H9 (cell line): Measurements from ENCODE around the gene COPG1. TPM values are rescaled to one million over a fixed set of nuclear protein-coding genes. Genes with fewer than 3 reads are reported as not detected.

Experiments used
- DNase-seq: peaks from one replicate; pipeline ENCODE4 v3.0.0-alpha.2; 2017
- H2AFZ ChIP-seq: one replicate; pipeline ENCODE4 v1.6.1; 2013; ENCODE audit warnings: mild to moderate bottlenecking, low read length, control low read depth, moderate library complexity
- H2AK5ac ChIP-seq: 2 replicates; pipeline ENCODE4 v1.6.1; 2013; ENCODE audit warnings: low read length, control low read depth, mixed read lengths; ENCODE audit not compliant: insufficient read length
- H2BK120ac ChIP-seq: one replicate; pipeline ENCODE4 v1.6.1; 2013; ENCODE audit warnings: low read depth, mild to moderate bottlenecking, low read length, control low read depth, inconsistent platforms; ENCODE audit not compliant: poor library complexity, severe bottlenecking
- H2BK12ac ChIP-seq: 2 replicates; pipeline ENCODE4 v1.6.1; 2013; ENCODE audit warnings: low read length, control low read depth, mixed read lengths, low read depth; ENCODE audit not compliant: insufficient read length
- H2BK15ac ChIP-seq: 2 replicates; pipeline ENCODE4 v1.6.1; 2013; ENCODE audit warnings: low read depth, low read length, control low read depth
- H2BK20ac ChIP-seq: one replicate; pipeline ENCODE4 v1.6.1; 2013; ENCODE audit warnings: low read depth, mild to moderate bottlenecking, low read length, control low read depth, inconsistent platforms; ENCODE audit not compliant: poor library complexity, severe bottlenecking
- H2BK5ac ChIP-seq: 2 replicates; pipeline ENCODE4 v1.6.1; 2013; ENCODE audit warnings: low read length, control low read depth, mixed read lengths; ENCODE audit not compliant: insufficient read length
- H3K14ac ChIP-seq: 2 replicates; pipeline ENCODE4 v1.6.1; 2013; ENCODE audit warnings: low read length, control low read depth; ENCODE audit not compliant: insufficient read depth
- H3K18ac ChIP-seq: 2 replicates; pipeline ENCODE4 v1.6.1; 2013; ENCODE audit warnings: low read depth, mild to moderate bottlenecking, mixed read lengths, low read length, control low read depth; ENCODE audit not compliant: insufficient read length
- H3K23ac ChIP-seq: 2 replicates; pipeline ENCODE4 v1.6.1; 2013; ENCODE audit warnings: low read length, control low read depth, mixed read lengths, low read depth; ENCODE audit not compliant: insufficient read length
- H3K23me2 ChIP-seq: 2 replicates; pipeline ENCODE4 v1.6.1; 2013; ENCODE audit warnings: low read depth, mild to moderate bottlenecking, mixed read lengths, low read length, control low read depth; ENCODE audit not compliant: insufficient read length, poor library complexity, severe bottlenecking
- H3K27ac ChIP-seq: 2 replicates; pipeline ENCODE4 v1.5.1; 2013; ENCODE audit warnings: low read length, control low read depth, mixed read lengths, low read depth; ENCODE audit not compliant: insufficient read length
- H3K27me3 ChIP-seq: 2 replicates; pipeline ENCODE4 v1.6.1; 2013; ENCODE audit warnings: low read length, control low read depth, inconsistent platforms; ENCODE audit not compliant: insufficient read depth
- H3K4ac ChIP-seq: 2 replicates; pipeline ENCODE4 v1.6.1; 2013; ENCODE audit warnings: low read depth, mild to moderate bottlenecking, control low read depth, inconsistent platforms, low read length, moderate library complexity
- H3K4me1 ChIP-seq: 2 replicates; pipeline ENCODE4 v1.6.1; 2013; ENCODE audit warnings: low read length, control low read depth, inconsistent platforms; ENCODE audit not compliant: insufficient read depth
- H3K4me2 ChIP-seq: 2 replicates; pipeline ENCODE4 v1.6.1; 2013; ENCODE audit warnings: low read length, control low read depth, mixed read lengths; ENCODE audit not compliant: insufficient read length, insufficient read depth
- H3K56ac ChIP-seq: 2 replicates; pipeline ENCODE4 v1.6.1; 2013; ENCODE audit warnings: low read depth, mild to moderate bottlenecking, mixed read lengths, low read length, control low read depth; ENCODE audit not compliant: insufficient read length
- H3K79me1 ChIP-seq: 2 replicates; pipeline ENCODE4 v1.6.1; 2013; ENCODE audit warnings: low read depth, mild to moderate bottlenecking, moderate library complexity, low read length, control low read depth, inconsistent platforms; ENCODE audit not compliant: insufficient read depth, poor library complexity, severe bottlenecking
- H3K79me2 ChIP-seq: 2 replicates; pipeline ENCODE4 v1.6.1; 2013; ENCODE audit warnings: low read length, control low read depth, inconsistent platforms; ENCODE audit not compliant: insufficient read depth
- H3K9ac ChIP-seq: 2 replicates; pipeline ENCODE4 v1.6.1; 2013; ENCODE audit warnings: low read length, control low read depth, mixed read lengths; ENCODE audit not compliant: insufficient read length; ENCODE audit errors: extremely low read depth
- H3K9me3 ChIP-seq: one replicate; pipeline ENCODE4 v1.6.1; 2013; ENCODE audit warnings: low read depth, low read length, inconsistent platforms; ENCODE audit not compliant: control insufficient read depth
- H3T11ph ChIP-seq: one replicate; pipeline ENCODE4 v1.6.1; 2013; ENCODE audit warnings: mild to moderate bottlenecking, low read length, control low read depth, inconsistent platforms
- H4K20me1 ChIP-seq: one replicate; pipeline ENCODE4 v1.6.1; 2013; ENCODE audit not compliant: control insufficient read depth, insufficient read length, insufficient read depth
- H4K5ac ChIP-seq: 2 replicates; pipeline ENCODE4 v1.6.1; 2013; ENCODE audit warnings: low read depth, mild to moderate bottlenecking, mixed read lengths, low read length, control low read depth; ENCODE audit not compliant: insufficient read length
- H4K8ac ChIP-seq: replicated peaks from 2 replicates; pipeline ENCODE4 v1.6.1; 2013; ENCODE audit warnings: low read length, control low read depth, mixed read lengths, low read depth; ENCODE audit not compliant: insufficient read length
- H4K91ac ChIP-seq: 2 replicates; pipeline ENCODE4 v1.6.1; 2013; ENCODE audit warnings: low read depth, mild to moderate bottlenecking, moderate library complexity, mixed read lengths, low read length, control low read depth; ENCODE audit not compliant: insufficient read length
- H3K27ac Mint-ChIP-seq, 3 experiments: 2 replicates in 2 of 3; 3 replicates in 1 of 3; pipeline ENCODE4 v1.8.0; 2020 to 2021; ENCODE audit warnings: mixed read lengths in 3 of 3, mild to moderate bottlenecking in 1 of 3, moderate library complexity in 1 of 3
- H3K27me3 Mint-ChIP-seq: 2 replicates; pipeline ENCODE4 v1.8.0; 2021; ENCODE audit warnings: low read depth, mild to moderate bottlenecking, moderate library complexity, mixed read lengths
- H3K36me3 Mint-ChIP-seq, 3 experiments: 2 replicates in 2 of 3; 3 replicates in 1 of 3; pipeline ENCODE4 v1.8.0; 2020 to 2021; ENCODE audit warnings: low read depth in 3 of 3, mixed read lengths in 3 of 3; ENCODE audit not compliant: insufficient read depth in 1 of 3
- H3K4me1 Mint-ChIP-seq, 2 experiments: 2 replicates each; pipeline ENCODE4 v1.8.0; 2020; ENCODE audit warnings: mixed read lengths in 2 of 2
- H3K4me3 Mint-ChIP-seq, 2 experiments: 2 replicates in 1 of 2; 3 replicates in 1 of 2; pipeline ENCODE4 v1.8.0; 2020 to 2021; ENCODE audit warnings: mild to moderate bottlenecking in 2 of 2, mixed read lengths in 2 of 2, moderate library complexity in 1 of 2
- H3K9me3 Mint-ChIP-seq, 2 experiments: 2 replicates in 1 of 2; 3 replicates in 1 of 2; pipeline ENCODE4 v1.8.0; 2020; ENCODE audit warnings: mild to moderate bottlenecking in 2 of 2, mixed read lengths in 2 of 2, moderate library complexity in 1 of 2
- CTCF ChIP-seq: fragments of 200-600 bp; sonication (generic); conservative IDR thresholded peaks from 3 replicates; pipeline ENCODE4 v1.8.0; 2021; ENCODE audit warnings: antibody characterized with exemption, mild to moderate bottlenecking
- WGBS: extraction: QIAGEN DNeasy Blood & Tissue Kit; methylation state at CpG from one replicate; pipeline ENCODE4 v1.1.7; 2013; ENCODE audit warnings: missing lambda C conversion rate, low lambda C conversion rate, mixed read lengths; ENCODE audit not compliant: insufficient read length; ENCODE audit errors: extremely low coverage; 5-methylcytosine and 5-hydroxymethylcytosine counted together
- total RNA-seq: library from RNA; stranded (reverse); gene quantifications from 2 replicates; pipeline ENCODE4 v1.2.1, GENCODE V29; 2021

COPG1 gene
- total RNA-seq, 1 experiment from 2014 or later = 147 TPM

- Histone ChIP-seq H3K23me2 (peaks cover 13% of the 10 kb centered on the region), H4K8ac (no peak overlapping the region), H3K9ac (no peak overlapping the region), H3K79me2 (no peaks in the 10 kb centered on the region), H3K18ac (no peak overlapping the region), H3K4me2 (no peak overlapping the region), H2BK20ac (no peak overlapping the region), H2BK5ac (no peak overlapping the region), H2BK15ac (no peak overlapping the region), H2AK5ac (no peak overlapping the region), H3K9me3 (no peaks in the 10 kb centered on the region), H4K20me1 (no peaks in the 10 kb centered on the region), H3K4ac (no peak overlapping the region), H3K56ac (no peak overlapping the region), H2BK12ac (no peak overlapping the region), H3T11ph (no peak overlapping the region), H4K5ac (no peak overlapping the region), H3K14ac (no peak overlapping the region), H3K4me1 (peaks cover 4% of the 10 kb centered on the region), H2BK120ac (no peak overlapping the region), H2AFZ (no peak overlapping the region), H3K23ac (no peak overlapping the region), H3K27me3 (no peaks in the 10 kb centered on the region), H4K91ac (no peak overlapping the region), H3K79me1 (no peaks in the 10 kb centered on the region), H3K27ac (no peak overlapping the region)
- no peak overlapping the region for H3K4me3 Mint-ChIP-seq
- H3K36me3 Mint-ChIP-seq = peaks cover 9 to 40% (median 25%) of the 10 kb centered on the region in 3 experiments; a peak in 6 of 7 replicates
- H3K4me1 Mint-ChIP-seq = peaks cover 18 to 23% of the 10 kb centered on the region in 2 experiments
- DNase-seq = no peak
- H3K27ac Mint-ChIP-seq = no peak overlapping the region
- no peak for TF ChIP-seq CTCF
- no peaks in the 10 kb centered on the region; a peak in 1 of 5 replicates for H3K9me3 Mint-ChIP-seq
- H3K27me3 Mint-ChIP-seq = no peaks in the 10 kb centered on the region; the same call in 1 of the 2 replicates
- WGBS = no CpG with 5 or more reads among the region's 5 CpGs
These were observed 32.3 kb downstream of the COPG1 start for GRCh38 chr3:129281726-129282125.
